Esophagus mucosa (tissue), 1 donor: ENCODE data around the gene TWIST2. TPM values are rescaled to one million over a fixed set of nuclear protein-coding genes. Genes with fewer than 3 reads are reported as not detected.

Experiments
- ATAC-seq: fragments of 200-7000 bp; cut with Tn5 transposase; one replicate; pipeline ENCODE4 v1.9.1; 2020
- total RNA-seq: library from RNA; stranded (reverse); gene quantifications from one replicate; pipeline ENCODE4 v1.2.4, GENCODE V29; 2023
- donor health status: DM: yes; HTN: yes; CAD: no.

Gene TWIST2
- total RNA-seq, 1 donor from 2014 or later, result 0.48 TPM

GRCh38 chr2:238941262-238941792 is 93.4 kb downstream of the TWIST2 start:
- no peak for ATAC-seq

- no peak for ATAC-seq
Measured at GRCh38 chr2:238942080-238942725, 94.3 kb downstream of the TWIST2 start.

GRCh38 chr2:238942726-238943300 is 94.9 kb downstream of the TWIST2 start:
- no peak for ATAC-seq

GRCh38 chr2:238943338-238944067 is 95.6 kb downstream of the TWIST2 start:
- no peak for ATAC-seq

GRCh38 chr2:238945433-238946150 is 97.7 kb downstream of the TWIST2 start:
- peak; percentile 61 for ATAC-seq

GRCh38 chr2:238946318-238947242 is 98.7 kb downstream of the TWIST2 start:
- no peak for ATAC-seq

- no peak for ATAC-seq
Measured at GRCh38 chr2:238947243-238947760, 99.4 kb downstream of the TWIST2 start.

- peak; percentile 87 for ATAC-seq
Measured at GRCh38 chr2:238947920-238948710, 100.2 kb downstream of the TWIST2 start.

GRCh38 chr2:238948765-238949641 is 101.1 kb downstream of the TWIST2 start:
- no peak for ATAC-seq

- no peak for ATAC-seq
Measured at GRCh38 chr2:238949710-238950345, 101.9 kb downstream of the TWIST2 start.

- no peak for ATAC-seq
Measured at GRCh38 chr2:238950551-238950950, 102.7 kb downstream of the TWIST2 start.

- ATAC-seq, result no peak
Measured at GRCh38 chr2:238952261-238952919, 104.5 kb downstream of the TWIST2 start.

- peak; percentile 26 for ATAC-seq
Measured at GRCh38 chr2:238954841-238955591, 107.1 kb downstream of the TWIST2 start.

GRCh38 chr2:238955648-238956531 is 108.0 kb downstream of the TWIST2 start:
- peak; percentile 89 for ATAC-seq

- ATAC-seq, result no peak
Measured at GRCh38 chr2:238956676-238957075, 108.8 kb downstream of the TWIST2 start.
